ENCODE data around the gene GPR137B.
"Not testable (repeated sequence)": the region's sequence is repeated elsewhere in the genome, so short reads cannot be mapped to it uniquely, and the experiment has no call there.

- not testable (repeated sequence) for TF ChIP-seq POLR2AphosphoS5 (IDR thresholded peaks at IDR 0.05); EP300 (IDR thresholded peaks at IDR 0.05; ENCODE audit: low read depth); POLR2A (IDR thresholded peaks at IDR 0.05); CTCF (IDR thresholded peaks at IDR 0.05)
Measured at GRCh38 chr1:236188084-236188483, 45.7 kb downstream of the GPR137B start.

All from transverse colon (tissue), 4 donors.